GM12878 (cell line): ENCODE results near the gene TNNT2.

Source experiments
- BACH1 ChIP-seq: fragments of 450-650 bp; IDR thresholded peaks from 2 replicates; pipeline ENCODE4 v1.6.1; 2017; ENCODE audit warnings: mild to moderate bottlenecking, borderline replicate concordance
- EGR1 ChIP-seq, 2 experiments: IDR thresholded peaks; 1 replicate in 1 of 2; 2 replicates in 1 of 2; pipeline ENCODE4 v1.6.1; 2011 to 2012; ENCODE audit warnings: low read depth in 2 of 2, low read length in 2 of 2, borderline replicate concordance in 1 of 2, mild to moderate bottlenecking in 1 of 2, moderate library complexity in 1 of 2
- EP300 ChIP-seq, 2 experiments: fragments of 150-350 bp in 1 of 2; IDR thresholded peaks; 2 replicates each; pipeline ENCODE4 v1.6.1; 2011 to 2012; ENCODE audit warnings: low read depth in 2 of 2, low read length in 2 of 2, borderline replicate concordance in 1 of 2, improper control_type of control experiment in 1 of 2, inconsistent platforms in 1 of 2; ENCODE audit not compliant: control insufficient read depth in 1 of 2
- MYB ChIP-seq: fragments of 150-350 bp; IDR thresholded peaks from 2 replicates; pipeline ENCODE4 v1.6.1; 2014; ENCODE audit warnings: mild to moderate bottlenecking, low read depth, low read length, borderline replicate concordance
- PML ChIP-seq: IDR thresholded peaks from 2 replicates; pipeline ENCODE4 v1.6.1; 2012; ENCODE audit warnings: low read length, inconsistent platforms
- RCOR1 ChIP-seq: conservative IDR thresholded peaks from 2 replicates; pipeline ENCODE4 v1.6.1; 2012; ENCODE audit warnings: low read depth, low read length, improper control_type of control experiment
- SREBF1 ChIP-seq: IDR thresholded peaks from 2 replicates; pipeline ENCODE4 v1.6.1; 2012; ENCODE audit warnings: mild to moderate bottlenecking, low read length
- ZBED1 ChIP-seq: IDR thresholded peaks from 2 replicates; pipeline ENCODE4 v1.6.1; 2016; ENCODE audit warnings: borderline replicate concordance
- TF ChIP-seq, protein P1 (sequence below), 3 experiments: IDR thresholded peaks in 2 of 3; conservative IDR thresholded peaks in 1 of 3; 2 replicates each; pipeline ENCODE4 v1.5.1; 2011; ENCODE audit warnings: low read depth in 3 of 3, low read length in 3 of 3, mild to moderate bottlenecking in 3 of 3, control low read depth in 2 of 3, moderate library complexity in 2 of 3, inconsistent platforms in 1 of 3, mixed read lengths in 1 of 3; ENCODE audit not compliant: control insufficient read depth in 2 of 3, insufficient read depth in 1 of 3; ENCODE audit errors: extremely low read depth in 1 of 3
- TF ChIP-seq, protein P2 (sequence below): IDR thresholded peaks from 2 replicates; pipeline ENCODE4 v1.6.1; 2012; ENCODE audit warnings: mild to moderate bottlenecking, low read depth, low read length
- TF ChIP-seq, protein P3 (sequence below): IDR thresholded peaks from 2 replicates; pipeline ENCODE4 v1.6.1; 2012; ENCODE audit warnings: low read depth, low read length, improper control_type of control experiment

DNA sequence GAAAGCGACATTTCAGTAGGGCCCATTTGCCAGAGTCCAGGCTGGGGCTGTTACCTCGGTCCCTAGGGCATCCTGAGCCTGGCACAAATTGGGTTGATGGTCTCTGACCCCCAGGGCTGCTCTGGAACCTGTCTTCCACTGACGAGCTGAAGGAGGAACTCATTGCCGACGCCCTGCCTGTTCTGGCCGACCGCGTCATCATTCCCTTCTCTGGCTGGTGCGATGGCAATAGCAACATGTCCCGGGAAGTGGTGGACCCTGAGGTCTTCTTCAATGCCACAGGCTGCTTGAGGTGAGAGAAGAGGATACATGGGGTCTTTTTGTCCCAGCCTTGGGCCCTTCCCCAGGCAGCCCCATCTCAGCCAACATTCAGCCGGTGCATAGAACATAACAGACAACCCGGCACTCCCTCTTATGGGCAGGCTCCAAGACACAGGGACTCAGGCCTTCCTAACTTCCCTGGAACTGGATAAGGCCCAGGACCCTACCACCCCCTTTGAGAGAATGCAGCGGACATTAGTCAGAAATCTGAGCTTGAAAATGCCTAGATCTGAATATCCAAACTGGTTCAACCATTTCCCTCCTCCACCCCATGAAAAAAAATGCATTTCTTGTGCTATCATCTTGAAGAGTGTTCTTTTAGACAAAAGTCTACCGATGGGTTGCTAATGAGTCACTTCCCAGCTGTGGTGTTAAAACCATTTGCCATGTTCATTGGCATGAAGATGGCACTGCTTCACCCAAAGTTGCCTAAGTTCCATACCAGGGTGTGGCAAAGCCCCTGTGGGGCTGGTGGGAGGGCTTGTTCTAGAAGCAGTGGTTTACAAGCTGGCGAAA is 58.8 kb downstream of the TNNT2 start:
- TF ChIP-seq RCOR1 (no peak), EP300 (IDR thresholded peaks at IDR 0.05; ENCODE audit: borderline replicate concordance in 1 of 2, control insufficient read depth in 1 of 2, low read depth in 2 of 2, low read length in 2 of 2) (no peak), EGR1 (IDR thresholded peaks at IDR 0.05; ENCODE audit: borderline replicate concordance in 1 of 2, low read depth in 2 of 2, low read length in 2 of 2) (no peak), SREBF1 (no peak), ZBED1 (no peak), PML (no peak), BACH1 (no peak), MYB (no peak)
- TF ChIP-seq, protein P1, sequence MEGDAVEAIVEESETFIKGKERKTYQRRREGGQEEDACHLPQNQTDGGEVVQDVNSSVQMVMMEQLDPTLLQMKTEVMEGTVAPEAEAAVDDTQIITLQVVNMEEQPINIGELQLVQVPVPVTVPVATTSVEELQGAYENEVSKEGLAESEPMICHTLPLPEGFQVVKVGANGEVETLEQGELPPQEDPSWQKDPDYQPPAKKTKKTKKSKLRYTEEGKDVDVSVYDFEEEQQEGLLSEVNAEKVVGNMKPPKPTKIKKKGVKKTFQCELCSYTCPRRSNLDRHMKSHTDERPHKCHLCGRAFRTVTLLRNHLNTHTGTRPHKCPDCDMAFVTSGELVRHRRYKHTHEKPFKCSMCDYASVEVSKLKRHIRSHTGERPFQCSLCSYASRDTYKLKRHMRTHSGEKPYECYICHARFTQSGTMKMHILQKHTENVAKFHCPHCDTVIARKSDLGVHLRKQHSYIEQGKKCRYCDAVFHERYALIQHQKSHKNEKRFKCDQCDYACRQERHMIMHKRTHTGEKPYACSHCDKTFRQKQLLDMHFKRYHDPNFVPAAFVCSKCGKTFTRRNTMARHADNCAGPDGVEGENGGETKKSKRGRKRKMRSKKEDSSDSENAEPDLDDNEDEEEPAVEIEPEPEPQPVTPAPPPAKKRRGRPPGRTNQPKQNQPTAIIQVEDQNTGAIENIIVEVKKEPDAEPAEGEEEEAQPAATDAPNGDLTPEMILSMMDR (IDR thresholded peaks at IDR 0.05 in 2 of 3, conservative IDR thresholded peaks at IDR 0.05 in 1 of 3; ENCODE audit: control insufficient read depth in 2 of 3, extremely low read depth in 1 of 3, insufficient read depth in 1 of 3, low read depth in 3 of 3, low read length in 3 of 3): no peak
- TF ChIP-seq, protein P2, sequence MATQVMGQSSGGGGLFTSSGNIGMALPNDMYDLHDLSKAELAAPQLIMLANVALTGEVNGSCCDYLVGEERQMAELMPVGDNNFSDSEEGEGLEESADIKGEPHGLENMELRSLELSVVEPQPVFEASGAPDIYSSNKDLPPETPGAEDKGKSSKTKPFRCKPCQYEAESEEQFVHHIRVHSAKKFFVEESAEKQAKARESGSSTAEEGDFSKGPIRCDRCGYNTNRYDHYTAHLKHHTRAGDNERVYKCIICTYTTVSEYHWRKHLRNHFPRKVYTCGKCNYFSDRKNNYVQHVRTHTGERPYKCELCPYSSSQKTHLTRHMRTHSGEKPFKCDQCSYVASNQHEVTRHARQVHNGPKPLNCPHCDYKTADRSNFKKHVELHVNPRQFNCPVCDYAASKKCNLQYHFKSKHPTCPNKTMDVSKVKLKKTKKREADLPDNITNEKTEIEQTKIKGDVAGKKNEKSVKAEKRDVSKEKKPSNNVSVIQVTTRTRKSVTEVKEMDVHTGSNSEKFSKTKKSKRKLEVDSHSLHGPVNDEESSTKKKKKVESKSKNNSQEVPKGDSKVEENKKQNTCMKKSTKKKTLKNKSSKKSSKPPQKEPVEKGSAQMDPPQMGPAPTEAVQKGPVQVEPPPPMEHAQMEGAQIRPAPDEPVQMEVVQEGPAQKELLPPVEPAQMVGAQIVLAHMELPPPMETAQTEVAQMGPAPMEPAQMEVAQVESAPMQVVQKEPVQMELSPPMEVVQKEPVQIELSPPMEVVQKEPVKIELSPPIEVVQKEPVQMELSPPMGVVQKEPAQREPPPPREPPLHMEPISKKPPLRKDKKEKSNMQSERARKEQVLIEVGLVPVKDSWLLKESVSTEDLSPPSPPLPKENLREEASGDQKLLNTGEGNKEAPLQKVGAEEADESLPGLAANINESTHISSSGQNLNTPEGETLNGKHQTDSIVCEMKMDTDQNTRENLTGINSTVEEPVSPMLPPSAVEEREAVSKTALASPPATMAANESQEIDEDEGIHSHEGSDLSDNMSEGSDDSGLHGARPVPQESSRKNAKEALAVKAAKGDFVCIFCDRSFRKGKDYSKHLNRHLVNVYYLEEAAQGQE: no peak
- TF ChIP-seq, protein P3, sequence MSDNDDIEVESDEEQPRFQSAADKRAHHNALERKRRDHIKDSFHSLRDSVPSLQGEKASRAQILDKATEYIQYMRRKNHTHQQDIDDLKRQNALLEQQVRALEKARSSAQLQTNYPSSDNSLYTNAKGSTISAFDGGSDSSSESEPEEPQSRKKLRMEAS: no peak
